GM18517 (cell line): ENCODE data around the gene FAM9C.
"Not testable (repeated sequence)": the region's sequence is repeated elsewhere in the genome, so short reads cannot be mapped to it uniquely, and the experiment has no call there.

Experiments
- ATAC-seq: cut with Tn5 transposase; IDR thresholded peaks from one replicate; pipeline ENCODE4 v1.9.1; 2021; ENCODE audit warnings: mild to moderate bottlenecking, moderate library complexity; ENCODE audit not compliant: unreplicated experiment

FAM9C gene

DNA sequence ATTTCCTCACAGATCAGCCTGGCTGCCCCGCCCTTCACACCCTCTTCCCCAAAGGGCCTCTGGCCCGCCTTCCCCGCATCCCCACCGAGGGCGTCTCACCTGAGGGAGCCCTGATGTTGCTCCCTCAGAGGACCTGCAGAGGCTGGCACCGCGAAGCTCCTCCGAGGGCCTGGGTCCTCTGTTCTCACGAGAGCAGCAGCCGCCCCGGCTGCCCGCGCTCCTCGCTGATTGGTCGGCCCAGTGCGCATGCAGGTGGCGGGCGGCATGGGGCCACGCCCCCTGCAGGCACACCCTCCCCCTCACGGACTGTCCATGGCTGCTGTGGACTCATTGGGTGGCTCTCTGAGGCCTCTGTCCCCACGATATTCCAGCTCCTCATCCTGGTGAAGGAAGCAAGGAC, at the start of gene FAM9C:
Gene FAM9C (minus strand): TSS at position 180 of the 400 bp plus-strand sequence. CDS start 831 bp downstream, outside the sequence.
- no peak for ATAC-seq

DNA sequence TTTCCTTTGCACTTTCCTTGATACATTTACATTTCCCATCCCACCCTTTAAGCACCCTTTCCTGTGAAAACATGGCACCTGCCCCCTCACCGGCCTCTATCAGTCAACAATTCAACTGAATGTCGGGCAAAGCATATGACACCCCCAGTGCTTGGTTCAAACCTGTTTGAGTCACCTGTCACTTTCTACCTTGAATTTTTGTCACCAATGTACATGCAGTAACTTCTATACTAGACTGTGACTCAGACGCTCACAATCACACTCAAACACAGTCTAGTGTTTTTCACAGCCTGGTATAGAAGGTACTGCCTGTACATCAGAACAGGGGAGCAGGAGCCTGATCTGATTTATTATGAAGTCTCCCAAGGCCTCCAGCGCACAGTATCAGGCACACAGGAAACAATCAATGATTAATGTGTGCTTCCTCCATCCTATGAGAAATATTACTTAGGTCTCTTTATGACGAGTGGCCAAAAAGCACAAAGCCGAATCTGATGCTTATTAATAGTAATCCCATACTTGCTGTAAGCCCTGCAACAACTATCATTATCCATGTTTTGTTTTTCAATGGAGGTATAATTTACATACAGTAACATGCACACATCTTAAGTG, 49.2 kb upstream of the FAM9C start:
- ATAC-seq: no peak

DNA sequence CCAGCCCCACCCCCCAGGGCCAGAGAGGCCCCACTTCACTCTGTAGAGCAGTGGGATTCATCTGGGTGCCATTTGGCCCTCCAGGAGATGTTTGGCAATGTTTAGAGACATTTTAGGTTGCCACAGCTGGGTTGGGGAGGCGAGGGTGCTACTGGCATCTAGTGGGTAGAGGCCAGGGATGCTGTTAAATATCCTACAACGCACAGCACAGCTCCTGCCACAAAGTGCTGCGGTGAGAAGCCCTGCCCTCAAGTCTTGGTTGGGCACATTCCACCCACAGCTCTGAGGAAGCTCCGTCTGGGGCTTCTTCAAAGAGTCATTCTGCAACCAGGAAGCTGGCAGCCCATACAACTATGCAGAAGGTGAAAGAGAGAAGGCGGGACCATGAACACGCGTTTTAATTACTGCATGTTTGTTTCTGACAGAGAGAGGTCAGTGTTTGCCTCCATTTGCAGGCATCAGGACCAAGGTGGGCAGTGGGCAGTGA, 48.1 kb upstream of the FAM9C start:
- peak; percentile 62 for ATAC-seq

DNA sequence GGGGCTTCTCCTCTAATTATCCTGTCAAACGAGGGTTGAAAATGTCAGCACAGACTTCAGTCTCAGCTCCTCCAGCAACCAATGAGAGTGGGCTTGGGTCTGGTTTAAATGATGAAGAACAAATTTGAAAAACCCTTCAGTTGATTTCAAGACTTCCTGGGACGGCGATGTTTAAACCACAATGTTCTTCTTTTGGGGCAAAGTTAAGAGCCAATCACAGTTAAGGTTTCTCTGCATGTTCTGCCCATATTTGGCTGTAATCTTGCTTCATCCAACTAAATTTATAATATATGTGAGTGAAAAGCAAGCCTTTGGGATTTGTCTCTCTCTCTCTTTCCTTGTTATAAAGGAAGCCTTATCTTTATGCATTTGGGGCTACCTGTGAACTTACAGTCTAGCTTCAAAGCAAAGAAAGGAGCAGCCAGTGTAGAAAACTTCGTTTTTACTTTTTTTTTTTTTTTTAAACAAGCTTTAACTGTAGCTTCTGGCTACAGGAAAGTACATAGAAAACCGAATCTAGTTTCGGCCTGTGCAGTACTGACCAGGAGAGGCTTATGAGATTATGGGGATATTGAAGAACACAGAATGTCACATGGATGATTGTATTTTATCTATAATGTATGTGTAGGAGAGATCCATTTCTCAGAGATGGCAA, 46.8 kb upstream of the FAM9C start:
- no peak for ATAC-seq

DNA sequence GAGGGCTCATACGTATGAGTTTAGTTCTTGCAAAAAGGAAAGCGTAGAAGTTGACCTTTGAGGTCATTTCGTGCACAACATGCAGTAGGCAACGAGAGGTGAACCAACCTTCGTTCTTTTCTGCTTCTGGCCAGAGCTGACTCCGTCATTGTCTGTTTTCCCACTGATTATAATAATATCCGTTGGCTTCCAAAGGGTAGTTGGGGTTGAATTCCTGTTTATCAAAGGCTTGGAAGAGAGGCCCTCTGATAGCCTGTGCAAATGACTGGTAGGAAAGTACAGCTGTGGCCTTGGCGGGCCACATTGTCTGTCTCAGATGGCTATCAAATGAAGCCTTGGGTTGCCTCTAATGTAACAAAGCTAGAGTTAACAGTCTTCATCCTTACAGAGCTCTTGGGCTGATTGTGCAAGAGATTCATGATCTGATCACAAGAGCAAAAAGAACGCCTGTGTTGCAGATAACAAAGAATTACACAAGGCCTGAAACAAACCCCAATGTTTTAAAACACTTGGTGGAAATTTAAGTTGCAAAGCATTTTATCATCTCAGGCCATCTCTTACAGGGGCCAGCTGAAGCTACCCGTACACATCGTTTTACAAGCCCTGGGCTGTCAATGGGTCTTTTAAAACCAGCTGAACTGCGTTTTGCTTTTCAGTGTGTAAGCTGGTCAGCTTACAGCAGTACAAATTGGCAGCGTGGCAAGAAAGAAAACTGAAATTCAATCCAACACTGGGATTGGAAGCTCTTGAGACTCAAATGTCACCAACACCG, 46.1 kb upstream of the FAM9C start:
- no peak for ATAC-seq

DNA sequence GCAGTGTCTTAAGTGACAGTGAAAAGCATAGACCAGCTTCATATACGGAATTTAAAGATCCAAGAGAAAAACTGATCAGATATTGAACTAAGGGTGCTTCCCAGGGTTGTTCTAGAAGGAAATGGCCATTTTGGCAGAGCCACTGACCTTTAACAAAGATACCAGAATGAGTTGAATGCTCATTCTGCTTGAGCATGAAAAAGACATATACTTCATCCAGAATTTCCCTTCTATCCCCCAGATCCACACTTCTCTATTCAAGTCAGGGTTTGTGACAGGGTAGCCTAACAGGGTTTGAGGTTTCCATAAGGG, 45.6 kb upstream of the FAM9C start:
- no peak for ATAC-seq

DNA sequence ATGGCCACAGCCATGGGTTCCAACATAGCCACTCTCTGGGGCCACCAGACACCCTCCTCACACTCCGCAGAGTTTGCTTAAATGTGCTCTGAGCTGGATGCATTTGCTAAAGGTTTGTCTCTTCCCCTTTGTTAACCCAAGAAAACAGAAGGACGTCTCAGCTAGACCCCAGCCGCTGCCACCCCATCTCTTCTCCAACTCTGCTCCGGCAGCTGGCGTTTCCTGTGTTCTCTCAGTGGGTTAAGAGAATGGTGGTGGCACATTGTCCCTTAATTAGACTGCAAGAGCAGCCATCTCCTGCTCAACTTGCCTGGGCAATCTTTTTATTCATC, 43.7 kb upstream of the FAM9C start:
- peak; percentile 5 for ATAC-seq

DNA sequence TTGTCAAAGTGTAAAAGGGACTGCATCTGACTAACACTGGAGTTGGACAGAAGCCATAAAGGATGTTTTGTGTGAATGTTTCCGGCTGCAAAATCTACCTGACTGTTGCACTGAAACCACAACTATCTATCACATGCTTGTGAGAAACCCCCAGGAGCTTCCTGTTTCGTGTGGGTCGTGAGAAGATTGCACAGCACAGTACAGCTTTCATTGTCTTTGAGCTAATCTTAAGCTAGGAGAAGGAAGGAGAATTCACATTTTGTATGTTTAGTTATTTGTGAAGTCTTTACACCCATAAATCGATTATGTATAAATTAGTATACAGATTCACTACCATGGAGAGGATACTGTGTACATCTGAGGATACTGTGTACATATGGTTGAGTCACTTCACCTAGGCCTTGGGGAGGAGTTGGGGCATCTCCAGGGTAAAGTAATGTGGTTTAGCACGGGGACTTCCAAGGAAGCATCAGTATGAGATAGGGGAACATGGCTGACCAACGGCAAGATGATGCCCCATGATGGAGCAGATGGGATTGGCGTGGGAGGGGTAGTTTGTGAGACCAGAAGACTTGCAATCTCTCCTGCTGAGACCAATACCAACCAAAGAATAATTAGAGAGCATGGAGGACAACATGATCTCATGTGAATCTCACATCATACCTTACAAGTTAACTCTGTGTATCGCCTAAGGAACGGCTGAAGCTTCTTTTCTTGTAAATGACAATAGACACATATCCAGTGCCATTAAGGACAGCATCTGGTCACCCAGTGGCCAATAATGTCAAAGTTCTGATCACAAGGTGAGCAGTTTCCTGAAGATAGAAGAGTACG, 43.1 kb upstream of the FAM9C start:
- ATAC-seq: peak; percentile 78

DNA sequence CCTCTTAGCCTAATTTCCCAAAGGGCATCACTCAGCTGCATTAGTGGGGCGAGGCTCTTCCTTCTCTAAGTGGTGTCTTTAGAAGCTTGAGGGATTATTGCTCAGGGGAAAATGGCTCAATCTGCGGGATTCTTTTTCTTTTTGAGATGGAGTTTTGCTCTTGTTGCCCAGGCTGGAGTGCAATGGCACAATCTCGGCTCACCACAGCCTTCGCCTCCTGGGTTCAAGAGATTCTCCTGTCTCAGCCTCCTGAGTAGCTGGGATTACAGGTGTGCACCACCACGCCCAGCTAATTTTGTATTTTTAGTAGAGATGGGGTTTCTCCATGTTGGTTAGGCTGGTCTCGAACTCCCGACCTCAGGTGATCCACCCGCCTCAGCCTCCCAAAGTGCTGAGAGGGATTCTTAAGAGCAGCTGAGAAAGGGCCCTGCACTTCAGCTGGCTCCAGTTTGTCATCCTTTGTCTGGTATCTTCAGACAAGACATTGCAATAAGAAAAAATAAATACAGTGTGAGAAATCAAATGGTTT, 42.4 kb upstream of the FAM9C start:
- not testable (repeated sequence) for ATAC-seq

DNA sequence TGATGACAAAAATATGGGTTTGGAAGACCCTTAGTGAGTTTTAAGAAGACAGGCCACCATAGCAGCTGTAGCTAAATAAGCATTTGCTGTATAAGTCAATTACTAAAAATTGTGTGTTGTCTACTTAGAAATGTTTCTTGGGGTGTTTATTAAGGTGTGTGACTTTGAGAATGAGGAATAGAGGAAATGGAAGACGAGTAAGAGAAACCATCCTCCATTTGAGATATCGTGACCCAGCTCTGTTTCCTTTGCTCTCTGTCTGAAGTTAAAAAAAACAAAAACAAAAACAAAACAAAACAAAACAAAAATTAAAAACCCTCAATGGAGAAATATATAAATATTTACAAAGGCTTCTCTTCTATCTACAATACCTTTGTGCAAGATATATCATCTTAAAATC, 41.7 kb upstream of the FAM9C start:
- no peak for ATAC-seq

DNA sequence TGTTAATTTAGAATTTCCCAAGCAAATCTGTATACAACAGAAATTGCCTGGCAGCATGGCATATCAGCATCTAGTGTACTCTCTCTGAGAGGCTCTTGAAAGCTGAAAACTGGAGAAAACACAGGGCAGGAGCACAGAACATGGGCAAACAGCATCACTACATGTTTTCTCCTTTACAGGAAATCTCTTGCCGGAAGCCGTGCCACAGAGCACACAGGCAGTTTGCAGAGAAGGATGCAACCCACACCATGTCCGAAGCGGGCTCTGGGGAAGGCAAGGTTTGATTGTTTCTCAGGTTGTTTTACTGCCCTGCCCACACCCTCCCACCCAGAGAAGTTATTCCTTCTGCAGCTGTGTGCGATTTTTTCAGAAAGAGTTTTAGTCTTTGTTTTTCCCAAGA, 41.1 kb upstream of the FAM9C start:
- no peak for ATAC-seq

DNA sequence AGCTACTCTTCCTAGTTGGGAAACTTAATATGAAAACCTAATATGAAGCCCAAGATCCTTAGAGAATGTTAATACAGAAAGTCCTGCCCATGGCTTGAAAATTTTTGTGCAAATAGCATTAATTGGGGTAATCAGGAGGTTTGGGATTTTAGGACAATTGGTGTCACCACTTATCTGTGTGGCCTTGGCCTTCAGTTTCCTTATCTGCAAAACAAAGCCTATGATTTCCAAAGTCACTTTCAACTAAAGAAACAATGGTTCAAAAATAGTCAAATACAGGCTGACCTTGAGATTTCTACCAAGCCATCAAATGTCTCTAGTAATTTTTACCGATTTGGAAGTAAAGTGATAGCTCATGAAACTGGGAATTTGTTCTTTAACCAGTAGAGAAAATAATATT, 40.2 kb upstream of the FAM9C start:
- no peak for ATAC-seq

DNA sequence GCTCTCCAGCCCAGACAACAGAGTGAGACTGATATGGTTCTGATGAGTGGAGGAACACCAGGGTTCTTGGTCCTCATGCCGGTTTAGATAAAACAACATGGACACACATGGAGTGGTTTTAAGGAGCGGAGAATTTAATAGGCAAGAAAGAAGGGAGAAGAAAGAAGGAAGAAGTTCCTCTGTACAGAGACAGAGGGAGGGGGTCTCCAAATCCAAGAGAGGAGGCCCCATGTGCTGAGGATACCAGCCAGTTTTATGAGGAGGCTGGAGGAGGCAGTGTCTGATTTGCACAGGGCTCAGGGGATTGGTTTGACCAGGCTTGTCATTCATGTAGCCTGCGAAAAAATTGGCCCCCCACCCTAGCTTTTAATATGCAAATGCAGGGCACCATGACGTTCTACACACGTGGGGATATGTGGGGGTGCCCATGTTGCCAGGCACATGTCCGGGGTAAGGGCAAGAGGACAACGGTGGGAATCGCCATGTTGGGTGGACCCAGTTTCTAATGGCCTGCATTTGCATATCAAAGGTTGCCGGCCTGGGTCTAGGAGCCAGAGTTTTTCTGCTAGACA, 39.4 kb upstream of the FAM9C start:
- not testable (repeated sequence) for ATAC-seq

DNA sequence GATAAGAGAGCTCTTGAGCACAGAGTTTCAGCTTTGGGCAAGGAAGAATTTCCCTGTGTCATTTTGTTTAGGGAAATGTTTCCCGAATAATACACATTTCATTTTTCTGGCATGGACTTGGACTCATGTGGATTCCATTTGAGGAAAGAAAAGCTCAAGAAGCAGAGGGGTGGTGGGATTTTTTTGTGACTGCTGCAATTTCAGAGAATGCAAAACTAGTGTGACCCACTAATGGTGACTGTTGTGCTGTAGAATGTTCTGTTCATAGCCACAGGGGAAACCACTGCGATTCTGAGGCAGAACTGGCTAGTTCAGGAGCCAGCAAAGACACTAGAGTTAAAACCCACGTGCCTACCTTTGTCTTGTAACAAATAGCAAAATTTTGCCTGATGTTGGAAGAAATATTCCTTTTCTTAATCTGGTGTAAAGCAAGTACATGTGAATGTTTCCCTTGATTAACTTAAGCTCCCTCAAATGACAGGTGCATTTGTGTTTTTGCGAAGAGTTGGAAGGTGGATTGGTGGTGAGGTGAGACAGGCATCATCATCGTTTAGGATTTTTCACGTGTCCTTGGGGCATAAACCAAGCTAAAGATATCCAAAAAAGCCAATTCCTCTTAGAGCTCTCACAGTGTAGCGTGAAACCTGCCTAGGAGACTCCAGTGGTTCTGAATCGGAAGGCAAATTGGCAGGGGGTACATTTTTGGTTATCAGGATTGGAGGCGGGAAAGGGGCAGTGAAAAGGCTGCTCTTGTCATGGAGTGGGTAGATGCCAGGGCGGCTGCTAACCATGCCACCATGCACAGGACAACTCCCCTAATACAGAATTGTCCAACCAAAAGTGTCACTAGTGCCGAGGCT, 38.0 kb upstream of the FAM9C start:
- no peak for ATAC-seq

DNA sequence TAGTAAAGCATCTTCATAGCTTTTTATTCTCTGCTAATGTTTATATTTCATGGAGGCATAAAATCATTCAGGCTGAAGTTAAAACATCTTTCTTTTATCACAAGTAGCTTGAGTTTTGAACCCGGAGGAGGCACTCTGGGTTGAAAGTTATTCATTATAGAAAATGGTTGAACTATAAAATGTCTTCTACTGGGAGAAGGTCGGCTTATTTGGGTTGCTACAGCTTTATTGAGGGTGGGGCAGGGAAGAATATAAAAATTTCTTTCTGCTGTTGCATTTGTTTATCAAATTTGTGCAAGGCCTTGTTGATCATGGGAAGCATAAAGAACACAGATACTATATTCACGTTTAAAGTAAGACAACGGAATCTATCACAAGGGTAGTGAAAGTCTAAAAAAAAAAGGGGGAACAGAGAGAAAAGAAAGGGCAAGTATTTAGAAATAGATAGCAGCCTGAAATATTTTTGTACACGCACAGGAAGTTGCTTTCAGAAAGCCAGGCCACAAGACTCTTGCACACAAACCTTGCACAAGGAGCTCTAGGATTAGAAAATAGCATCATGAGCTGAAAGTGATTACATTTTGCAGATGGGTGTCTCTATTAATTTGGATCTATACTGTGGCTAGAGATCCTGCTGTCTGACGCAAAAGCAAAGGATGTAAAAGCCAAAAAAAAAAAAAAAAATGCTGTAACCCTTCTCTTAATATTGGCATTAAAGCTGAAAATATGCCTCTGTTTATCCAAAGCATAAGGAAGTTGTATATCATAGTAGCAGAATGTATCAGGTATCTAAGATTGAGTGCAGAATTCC, 37.2 kb upstream of the FAM9C start:
- peak; percentile 58 for ATAC-seq

DNA sequence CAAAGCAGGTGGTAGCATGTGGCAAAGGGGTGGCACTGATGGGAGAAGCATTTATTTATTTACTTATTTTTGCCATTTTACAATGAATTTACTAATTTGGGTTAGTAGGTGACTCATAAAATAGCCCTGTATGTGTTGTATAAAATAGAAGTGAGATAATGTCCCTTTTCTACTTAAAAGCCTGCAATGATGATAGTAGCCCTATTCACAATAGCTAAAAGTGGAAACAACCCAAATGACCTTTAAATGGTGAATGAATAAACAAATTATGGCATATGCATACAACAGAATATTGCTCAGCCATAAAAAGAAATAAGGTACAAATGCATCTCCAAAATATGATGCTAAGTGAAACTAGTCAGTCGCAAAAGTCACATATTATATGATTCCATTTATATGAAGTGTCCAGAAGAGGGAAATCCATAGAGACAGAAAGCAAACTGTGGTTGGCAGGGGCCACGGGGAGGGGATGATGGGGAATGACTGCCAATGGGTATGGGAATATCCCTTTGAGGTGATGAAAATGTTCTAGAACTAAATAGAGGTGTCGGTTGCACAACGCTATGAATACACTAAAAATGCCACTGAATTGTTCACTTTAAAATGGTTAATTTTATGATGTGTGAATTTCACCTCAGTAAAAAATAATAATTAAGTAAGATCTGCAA, 35.8 kb upstream of the FAM9C start:
- ATAC-seq: no peak

DNA sequence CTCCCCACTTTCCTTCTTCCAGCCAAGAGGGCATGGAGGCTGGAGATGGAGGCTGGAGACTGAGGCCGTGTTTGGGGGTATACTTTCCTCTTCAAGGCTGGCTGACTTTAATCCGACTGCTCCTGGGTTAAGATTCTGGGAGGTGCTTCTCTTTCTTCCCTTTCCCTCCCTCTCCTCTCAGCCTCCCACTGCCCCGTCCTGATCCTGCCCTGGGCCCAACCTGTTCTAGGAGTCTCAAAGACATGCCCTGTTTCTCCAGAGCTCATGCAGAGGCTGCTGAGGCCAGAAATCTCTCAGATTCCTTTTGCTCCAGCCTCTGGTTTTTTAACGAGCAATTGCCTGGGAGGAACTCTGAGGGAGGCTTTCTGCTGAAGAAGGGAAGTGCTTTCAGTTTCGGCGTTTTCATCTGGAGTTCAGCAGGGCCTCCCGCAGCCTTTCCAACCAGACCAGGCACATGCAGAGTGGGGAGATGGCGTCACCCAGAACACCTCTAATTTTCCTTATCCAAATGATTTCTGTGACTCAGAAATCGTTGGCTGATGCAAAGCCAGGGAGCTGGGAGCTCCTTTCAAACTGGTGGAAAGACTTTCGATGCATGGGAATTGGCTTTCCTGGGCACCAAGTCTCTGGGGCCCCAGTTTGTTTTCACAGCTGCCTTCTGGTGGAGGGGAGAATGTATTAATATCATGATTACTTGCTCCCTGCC, 34.5 kb upstream of the FAM9C start:
- ATAC-seq: no peak

DNA sequence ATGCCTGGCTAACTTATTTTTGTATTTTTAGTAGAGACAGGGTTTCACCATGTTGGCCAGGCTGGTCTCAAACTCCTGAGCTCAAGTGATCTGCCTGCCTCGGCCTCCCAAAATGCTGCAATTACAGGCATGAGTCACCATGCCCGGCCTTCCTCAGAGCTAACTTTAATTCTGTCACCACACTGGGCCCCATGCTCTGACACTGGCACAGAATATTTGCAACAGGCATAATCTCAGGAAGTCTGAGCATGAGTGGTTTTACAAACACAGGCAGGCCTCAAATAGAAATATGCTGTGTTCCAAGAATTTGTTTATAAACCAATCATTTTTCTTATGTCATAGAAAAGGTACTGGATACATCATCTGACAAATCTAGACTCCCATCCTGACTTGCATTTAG, 32.7 kb upstream of the FAM9C start:
- ATAC-seq: no peak
